LNCaP clone FGC (cell line): ENCODE measurements around the gene ZNHIT3.

ENCODE experiments used
- DNase-seq: peaks from one replicate; pipeline ENCODE4 v3.0.0-alpha.2; 2011; ENCODE audit warnings: low read depth
- H3K4me3 ChIP-seq: 2 replicates; pipeline ENCODE4 v1.5.1; 2011; ENCODE audit warnings: mild to moderate bottlenecking, low read depth, low read length, control low read depth
- TF ChIP-seq, protein P1 (sequence below): IDR thresholded peaks from 2 replicates; pipeline ENCODE4 v1.5.1; 2012; ENCODE audit warnings: mild to moderate bottlenecking; ENCODE audit not compliant: control insufficient read depth, insufficient read depth; ENCODE audit errors: extremely low read depth

Gene ZNHIT3

DNA sequence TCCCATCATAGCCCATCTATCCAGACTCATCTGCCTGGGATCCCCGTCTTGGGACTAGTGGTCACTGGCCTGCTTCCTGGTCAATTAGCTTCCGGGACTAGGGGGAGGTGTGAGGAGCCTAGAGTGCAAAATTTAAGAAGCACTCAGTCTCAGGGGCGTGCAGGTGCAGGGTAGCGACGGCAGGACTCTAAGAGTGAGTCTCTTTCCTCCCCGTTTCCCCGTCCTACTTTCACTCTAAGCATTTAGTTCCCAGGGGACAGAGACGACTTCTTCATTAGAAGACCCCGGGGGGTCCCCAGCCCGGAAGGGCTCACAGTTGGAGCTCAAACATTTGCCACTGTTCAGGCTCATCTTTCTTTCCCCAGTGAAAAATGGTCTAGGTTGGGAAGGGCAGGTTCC lies 677 bp upstream of the ZNHIT3 start:
- no peak for DNase-seq
- H3K4me3 ChIP-seq: peak overlapping the region; percentile 95
- TF ChIP-seq, protein P1, sequence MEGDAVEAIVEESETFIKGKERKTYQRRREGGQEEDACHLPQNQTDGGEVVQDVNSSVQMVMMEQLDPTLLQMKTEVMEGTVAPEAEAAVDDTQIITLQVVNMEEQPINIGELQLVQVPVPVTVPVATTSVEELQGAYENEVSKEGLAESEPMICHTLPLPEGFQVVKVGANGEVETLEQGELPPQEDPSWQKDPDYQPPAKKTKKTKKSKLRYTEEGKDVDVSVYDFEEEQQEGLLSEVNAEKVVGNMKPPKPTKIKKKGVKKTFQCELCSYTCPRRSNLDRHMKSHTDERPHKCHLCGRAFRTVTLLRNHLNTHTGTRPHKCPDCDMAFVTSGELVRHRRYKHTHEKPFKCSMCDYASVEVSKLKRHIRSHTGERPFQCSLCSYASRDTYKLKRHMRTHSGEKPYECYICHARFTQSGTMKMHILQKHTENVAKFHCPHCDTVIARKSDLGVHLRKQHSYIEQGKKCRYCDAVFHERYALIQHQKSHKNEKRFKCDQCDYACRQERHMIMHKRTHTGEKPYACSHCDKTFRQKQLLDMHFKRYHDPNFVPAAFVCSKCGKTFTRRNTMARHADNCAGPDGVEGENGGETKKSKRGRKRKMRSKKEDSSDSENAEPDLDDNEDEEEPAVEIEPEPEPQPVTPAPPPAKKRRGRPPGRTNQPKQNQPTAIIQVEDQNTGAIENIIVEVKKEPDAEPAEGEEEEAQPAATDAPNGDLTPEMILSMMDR: no peak

DNA sequence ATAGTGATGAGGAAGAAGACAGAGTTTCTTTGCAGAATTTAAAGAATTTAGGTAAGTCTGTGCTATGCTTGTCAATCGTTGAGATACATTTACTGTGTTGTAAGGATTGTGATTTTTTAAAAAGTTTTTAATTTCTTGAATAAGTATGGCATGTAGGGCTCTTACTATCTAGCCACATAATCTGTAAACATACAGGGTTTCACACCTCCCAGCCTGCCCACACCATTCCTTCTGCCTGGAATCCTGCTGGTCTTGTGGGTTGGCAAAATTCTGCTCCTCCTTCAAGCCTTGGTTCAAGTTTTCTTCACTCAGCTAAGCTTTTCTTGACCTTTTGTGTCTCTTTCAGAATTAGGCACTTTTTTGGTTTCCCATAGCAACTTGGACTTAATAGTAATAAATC lies 7.5 kb downstream of the ZNHIT3 start:
- H3K4me3 ChIP-seq: no peak overlapping the region
- no peak for DNase-seq
- TF ChIP-seq, protein P1: no peak

DNA sequence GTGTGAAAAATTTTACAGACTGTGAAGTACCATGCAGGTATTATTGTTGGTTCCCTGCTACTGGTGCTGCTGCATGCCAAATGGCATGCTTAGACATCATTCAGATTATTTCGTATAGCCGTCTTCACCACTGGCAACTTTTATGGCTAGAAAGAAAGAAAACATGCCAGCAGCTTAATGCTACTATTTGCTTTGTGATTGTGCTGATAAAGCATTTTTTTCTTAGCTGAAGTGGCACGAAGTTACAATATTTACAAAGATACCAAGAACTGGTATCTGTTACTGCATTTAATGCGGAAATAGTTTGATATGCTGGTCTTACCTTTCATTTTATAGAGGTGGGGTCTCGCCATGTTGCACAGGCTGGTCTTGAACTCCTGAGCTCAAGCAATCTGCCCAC lies 8.2 kb downstream of the ZNHIT3 start:
- DNase-seq: peak; percentile 35
- no peak overlapping the region for H3K4me3 ChIP-seq
- TF ChIP-seq, protein P1: no peak

DNA sequence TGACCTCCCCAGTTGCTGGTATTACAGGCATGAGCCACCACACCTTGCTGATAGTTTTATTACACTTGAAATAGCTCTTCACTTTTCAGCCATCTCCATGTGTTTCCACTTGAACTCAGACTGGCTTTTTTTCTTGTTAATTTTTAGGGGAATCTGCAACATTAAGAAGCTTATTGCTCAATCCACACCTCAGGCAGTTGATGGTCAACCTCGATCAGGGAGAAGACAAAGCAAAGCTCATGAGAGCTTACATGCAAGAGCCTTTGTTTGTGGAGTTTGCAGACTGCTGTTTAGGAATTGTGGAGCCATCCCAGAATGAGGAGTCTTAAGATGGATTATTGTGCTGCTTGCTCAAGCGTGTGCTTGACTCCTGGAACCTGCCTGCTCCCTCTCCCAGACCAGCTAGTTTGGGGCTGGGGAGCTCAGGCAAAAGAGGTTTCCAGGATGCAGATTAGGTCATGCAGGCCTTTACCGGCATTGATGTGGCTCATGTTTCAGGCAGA lies 8.6 kb downstream of the ZNHIT3 start:
- no peak for DNase-seq
- TF ChIP-seq, protein P1: no peak
- H3K4me3 ChIP-seq: no peak overlapping the region

DNA sequence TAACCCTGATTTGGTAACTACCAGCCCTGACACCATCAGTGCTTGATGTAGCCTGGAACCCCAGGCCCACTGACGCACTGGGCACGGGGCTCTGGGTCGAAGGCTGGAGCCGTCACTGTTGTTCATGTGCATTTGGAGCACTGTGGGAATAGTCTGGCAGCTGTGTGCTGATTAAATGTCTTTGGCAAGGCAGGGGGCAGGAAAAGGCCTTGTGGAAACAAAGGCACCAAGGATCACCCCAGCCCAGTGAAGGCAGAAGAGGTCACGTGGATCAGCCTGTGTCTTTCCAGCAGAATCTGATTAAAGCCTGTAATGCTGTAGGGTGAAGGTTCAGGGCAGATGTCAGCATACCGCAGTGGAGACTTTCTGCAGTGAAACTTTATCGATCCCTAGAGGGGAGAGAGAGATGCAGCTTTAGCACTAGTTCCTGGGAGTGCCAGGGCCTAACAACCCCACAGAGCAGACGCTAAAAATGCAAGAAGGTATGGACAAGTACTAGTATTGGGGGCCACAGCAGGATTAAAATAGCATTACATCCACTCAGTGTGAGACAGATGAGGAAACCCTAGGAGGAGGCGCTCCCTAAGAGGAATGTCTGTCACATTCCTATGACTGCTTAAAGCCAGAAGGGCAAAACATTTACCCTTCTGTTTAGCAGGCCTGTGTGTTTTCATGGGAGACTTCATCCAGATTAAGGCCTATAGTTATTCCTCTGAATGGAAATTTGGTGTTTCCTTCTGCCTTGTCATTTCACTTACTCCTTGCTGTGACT lies 9.7 kb downstream of the ZNHIT3 start:
- no peak overlapping the region for H3K4me3 ChIP-seq
- TF ChIP-seq, protein P1: no peak

DNA sequence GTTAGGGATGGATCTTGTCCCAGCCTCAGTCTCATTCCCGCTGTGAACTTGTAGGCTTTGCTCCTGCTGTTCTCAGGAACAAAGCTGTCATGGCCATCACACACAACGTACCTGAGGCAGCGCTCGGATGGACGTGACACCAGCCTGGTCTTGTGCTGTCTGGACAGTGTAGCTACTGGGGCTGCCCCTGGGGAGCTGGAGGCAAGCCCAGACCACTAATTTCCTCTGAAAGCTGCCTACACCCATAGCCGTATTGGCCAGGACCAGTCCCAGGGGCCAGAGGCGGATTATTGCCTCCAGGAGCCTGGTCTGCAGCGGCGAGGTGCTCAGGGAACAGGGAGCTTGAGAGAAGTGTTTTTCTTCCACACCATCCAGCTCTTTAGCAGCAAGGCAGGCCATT lies 11.7 kb downstream of the ZNHIT3 start:
- H3K4me3 ChIP-seq: no peak overlapping the region
- TF ChIP-seq, protein P1: no peak
- no peak for DNase-seq

More for the DNA sequence above, 9.7 kb downstream of the ZNHIT3 start:
- no peak for DNase-seq
